NCI-H1092 treated with DMSO at 0.1 percent for 48 hours (cell line): ENCODE data around the gene FCER1A.
"Not testable (repeated sequence)": the region's sequence is repeated elsewhere in the genome, so short reads cannot be mapped to it uniquely, and the experiment has no call there.

Source experiments
- DNase-seq: peaks from one replicate; lab custom pipeline; 2025; lab: John Stamatoyannopoulos, UW

FCER1A gene

GRCh38 chr1:159302095-159302494 is at the start of gene FCER1A:
FCER1A (plus strand) TSS chr1:159302336; CDS start chr1:159302365, 29 bp downstream.
- no peak for DNase-seq

- no peak for DNase-seq
Observed at GRCh38 chr1:159261311-159261710, 40.8 kb upstream of the FCER1A start.

- no peak for DNase-seq
Observed at GRCh38 chr1:159261721-159262494, 40.2 kb upstream of the FCER1A start.

GRCh38 chr1:159266832-159267231 is 35.3 kb upstream of the FCER1A start:
- no peak for DNase-seq

DNA sequence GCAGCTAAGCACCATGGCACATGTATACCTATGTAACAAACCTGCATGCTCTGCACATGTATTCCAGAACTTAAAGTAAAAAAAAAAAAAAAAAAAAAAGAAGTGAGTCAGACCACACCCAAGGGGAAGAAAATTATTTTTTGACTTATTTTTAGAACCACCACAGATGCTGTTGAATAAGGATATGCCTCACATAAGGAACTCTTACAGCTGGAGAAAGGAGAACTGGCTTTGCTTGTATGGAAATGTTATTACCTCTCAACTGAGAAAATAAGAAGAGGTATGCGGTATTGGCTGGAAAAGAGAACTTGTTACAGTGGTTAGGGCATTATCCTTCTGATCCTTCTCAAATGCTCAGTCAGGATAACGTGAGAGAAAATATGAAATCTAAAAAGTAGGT is 27.5 kb upstream of the FCER1A start:
- DNase-seq = no peak

GRCh38 chr1:159275891-159276290 is 26.2 kb upstream of the FCER1A start:
- DNase-seq = no peak

DNA sequence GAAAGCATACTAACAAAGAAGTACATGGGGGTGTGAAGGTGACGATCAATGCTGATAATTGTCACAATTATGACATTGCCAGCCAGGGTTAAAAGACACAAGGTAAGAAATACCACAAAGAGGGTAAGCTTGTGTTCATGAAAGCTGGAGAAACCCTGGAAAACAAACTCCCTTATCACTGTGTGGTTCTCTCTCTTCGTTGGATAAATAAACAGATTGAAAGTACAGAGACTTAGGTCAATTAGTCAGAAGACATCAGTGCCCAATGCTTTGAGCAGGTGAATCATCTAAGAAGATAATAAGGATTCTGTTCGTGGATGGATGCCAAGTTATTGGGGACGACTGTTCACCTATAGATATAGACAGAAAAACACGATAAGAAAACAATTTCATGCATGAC is 22.4 kb upstream of the FCER1A start:
- no peak for DNase-seq

DNA sequence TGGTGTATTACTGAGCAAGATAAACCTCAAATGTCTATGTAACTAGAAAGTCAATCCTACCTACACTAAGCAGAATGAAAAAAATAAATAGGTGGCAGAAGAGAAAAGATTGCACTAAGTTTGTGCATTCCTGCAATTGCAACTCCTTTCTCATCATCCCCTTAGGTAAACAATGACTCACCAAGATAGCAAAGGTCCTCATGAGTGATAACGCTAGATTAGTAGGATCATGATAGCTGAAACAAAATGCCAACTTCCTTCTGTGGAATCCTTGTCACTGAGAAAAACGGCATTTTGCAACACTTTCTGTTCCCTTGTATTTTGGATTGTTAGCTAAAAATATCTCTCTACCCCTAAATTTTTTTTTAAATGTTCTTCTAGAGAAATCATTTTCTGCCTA is 20.0 kb upstream of the FCER1A start:
- no peak for DNase-seq

DNA sequence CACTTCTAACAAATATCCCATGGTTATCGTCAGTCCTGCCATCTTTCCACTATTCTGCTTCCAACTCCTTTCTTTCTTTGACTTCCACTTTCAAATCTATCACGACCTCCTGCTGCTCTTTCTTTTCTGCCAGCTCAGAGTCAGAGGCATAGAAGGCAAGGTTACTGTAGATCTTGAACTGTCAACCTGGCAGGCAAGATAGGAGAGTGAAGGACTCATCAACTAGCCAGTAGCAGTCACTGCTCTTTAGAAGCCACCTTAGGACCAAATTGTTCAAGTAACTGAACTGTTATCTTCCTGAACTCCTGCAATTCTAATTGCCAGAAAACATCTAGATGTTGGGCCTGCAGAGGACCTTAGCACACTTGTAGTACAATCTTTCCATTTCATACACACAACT is 13.1 kb upstream of the FCER1A start:
- no peak for DNase-seq

DNA sequence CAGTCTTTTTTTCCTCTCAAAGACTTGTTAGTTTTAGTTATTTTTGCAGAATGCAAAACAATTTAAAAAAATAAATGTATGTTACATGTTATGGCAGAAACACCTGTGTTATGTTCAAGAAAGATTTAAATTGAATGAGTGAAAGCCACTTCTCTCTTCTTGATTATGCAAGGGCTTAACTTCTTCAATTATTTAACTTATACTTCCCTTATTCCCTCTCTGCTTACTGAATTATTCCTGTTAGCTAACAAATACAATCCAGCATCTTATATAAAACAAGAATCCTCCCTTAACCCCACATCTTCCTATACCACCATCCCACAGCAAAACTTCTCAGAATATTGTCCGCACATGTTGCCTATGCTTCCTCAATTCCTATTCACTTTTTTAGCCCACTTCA is 10.7 kb upstream of the FCER1A start:
- no peak for DNase-seq

- no peak for DNase-seq
Observed at GRCh38 chr1:159296706-159297375, 5.3 kb upstream of the FCER1A start.

GRCh38 chr1:159300146-159300545 is 2.0 kb upstream of the FCER1A start:
- DNase-seq = no peak

DNA sequence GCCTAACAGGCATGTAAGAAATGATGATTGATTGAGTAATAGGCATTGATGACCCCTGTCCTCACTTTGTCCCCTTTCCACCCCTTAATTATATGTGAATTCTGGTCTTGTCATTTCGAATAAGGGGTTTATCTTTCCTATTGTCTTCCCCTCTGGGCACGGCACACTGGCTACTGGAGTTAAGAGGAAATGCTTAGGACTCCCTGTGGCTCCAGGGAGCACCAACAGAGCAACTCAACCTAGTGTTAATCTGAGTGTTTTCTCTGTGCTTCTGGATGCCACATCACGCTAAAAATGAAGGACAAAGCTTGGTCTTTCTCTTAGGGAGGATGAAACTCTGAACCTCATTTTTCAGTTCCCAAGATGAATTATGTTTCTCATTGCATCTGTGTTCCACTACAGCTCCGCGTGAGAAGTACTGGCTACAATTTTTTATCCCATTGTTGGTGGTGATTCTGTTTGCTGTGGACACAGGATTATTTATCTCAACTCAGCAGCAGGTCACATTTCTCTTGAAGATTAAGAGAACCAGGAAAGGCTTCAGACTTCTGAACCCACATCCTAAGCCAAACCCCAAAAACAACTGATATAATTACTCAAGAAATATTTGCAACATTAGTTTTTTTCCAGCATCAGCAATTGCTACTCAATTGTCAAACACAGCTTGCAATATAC is 5.3 kb downstream of the FCER1A start:
- no peak for DNase-seq

GRCh38 chr1:159311679-159312078 is 9.5 kb downstream of the FCER1A start:
- DNase-seq = no peak

- DNase-seq = no peak
Observed at GRCh38 chr1:159315381-159315780, 13.2 kb downstream of the FCER1A start.

DNA sequence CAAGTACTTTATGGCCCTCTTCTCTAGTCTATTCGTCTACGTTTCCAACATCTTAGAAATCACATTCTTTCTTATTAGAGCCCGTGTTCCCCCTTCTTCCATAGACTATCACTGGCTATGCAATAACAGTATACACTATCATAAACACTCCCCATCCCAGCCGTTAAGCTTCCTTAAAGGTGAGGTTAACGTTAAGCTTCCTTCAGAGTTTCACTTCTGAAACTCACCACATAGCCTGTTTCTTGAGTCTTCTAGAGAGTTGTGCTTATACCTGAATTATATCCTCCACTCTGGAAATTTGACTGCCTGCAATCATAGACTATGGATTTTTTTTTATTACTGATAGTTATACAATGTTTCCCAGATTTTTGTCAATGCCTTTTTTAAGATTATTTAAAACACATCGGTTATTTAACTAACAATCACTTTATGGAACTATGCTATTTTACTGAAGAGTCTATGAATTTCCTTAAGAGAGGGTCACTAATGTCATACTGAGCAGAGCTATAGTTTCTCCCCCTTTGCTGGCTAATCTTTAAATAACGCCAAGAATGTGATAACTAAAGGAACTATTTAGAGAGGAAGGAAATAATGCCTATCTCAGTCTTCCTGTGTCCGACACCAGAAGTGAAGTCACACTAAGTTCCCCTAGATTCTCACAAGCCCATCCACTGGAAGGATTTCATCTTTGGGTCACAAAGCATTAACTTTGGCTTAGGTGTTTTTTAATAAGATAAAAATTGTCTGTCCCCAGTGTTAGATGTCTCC is 16.8 kb downstream of the FCER1A start:
- no peak for DNase-seq

- DNase-seq = no peak
Observed at GRCh38 chr1:159334797-159335196, 32.7 kb downstream of the FCER1A start.

DNA sequence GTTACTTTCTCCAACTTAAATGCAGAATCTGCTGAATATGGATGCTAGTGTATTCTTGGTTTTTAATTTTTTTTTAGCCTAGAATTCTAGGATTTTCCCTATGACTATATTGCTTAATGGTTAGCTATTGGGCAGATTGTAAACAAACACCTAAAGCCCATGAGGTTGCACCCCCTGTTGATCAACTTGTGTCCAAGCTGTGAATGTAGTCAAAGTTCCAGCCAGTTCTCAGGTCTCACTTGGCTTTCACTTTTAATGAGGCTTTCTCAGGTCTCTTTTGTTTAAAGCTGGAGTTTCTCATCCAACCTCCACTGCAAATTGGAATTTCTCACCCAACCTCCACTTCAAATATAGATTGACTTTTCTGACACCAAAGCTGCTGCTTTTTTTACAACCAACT is 35.9 kb downstream of the FCER1A start:
- no peak for DNase-seq

- no peak for DNase-seq
Observed at GRCh38 chr1:159339536-159339935, 37.4 kb downstream of the FCER1A start.

GRCh38 chr1:159341736-159342135 is 39.6 kb downstream of the FCER1A start:
- DNase-seq = no peak

DNA sequence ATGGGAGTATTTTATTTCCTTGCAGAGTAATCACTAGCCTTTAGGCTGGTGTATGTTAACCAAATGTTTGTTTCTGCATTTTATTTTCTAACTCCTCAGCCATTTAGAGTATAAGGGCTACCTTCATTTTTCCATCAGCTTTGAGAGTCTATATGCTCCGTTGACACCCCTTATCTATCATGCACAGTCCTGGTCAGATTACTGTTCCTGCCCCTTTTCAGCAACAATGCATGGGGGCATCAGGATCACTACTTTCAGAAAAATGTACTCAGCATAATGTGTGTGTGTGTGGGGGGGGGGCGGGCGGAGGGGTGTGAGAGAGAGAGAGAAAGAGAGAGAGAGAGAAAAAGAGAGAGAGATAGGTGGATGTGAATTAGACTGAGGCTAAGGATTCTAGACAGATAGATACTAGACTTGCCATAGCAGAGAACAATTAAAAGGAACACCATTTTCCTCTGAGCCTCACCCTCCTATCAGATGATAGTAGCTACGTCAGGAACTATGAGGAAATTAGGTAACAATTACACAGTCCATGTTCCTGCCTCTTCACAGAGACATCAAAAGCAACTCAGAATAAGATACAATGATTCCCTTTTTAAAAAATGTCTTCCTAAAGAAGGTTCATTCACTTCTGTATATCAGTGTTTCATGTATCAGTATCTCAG is 40.8 kb downstream of the FCER1A start:
- no peak for DNase-seq

- DNase-seq = not testable (repeated sequence)
Observed at GRCh38 chr1:159349374-159349773, 47.2 kb downstream of the FCER1A start.
